Liver (tissue), 9 donors: Measurements from ENCODE around the gene SERPINH1. TPM values are rescaled to one million over a fixed set of nuclear protein-coding genes. Genes with fewer than 3 reads are reported as not detected.

Experiments
- DNase-seq: peaks from one replicate; pipeline ENCODE4 v3.0.0-alpha.2; 2017; ENCODE audit warnings: low spot score
- H3K27ac ChIP-seq, 2 donors: one replicate each; pipeline ENCODE4 v1.7.0; 2013; ENCODE audit warnings: inconsistent platforms in 2 of 2, low read length in 2 of 2, control low read depth in 1 of 2, low read depth in 1 of 2, mild to moderate bottlenecking in 1 of 2
- H3K27me3 ChIP-seq, 4 donors: one replicate each; pipeline versions ENCODE4 v1.6.1 to v1.7.0; 2013; ENCODE audit warnings: low read length in 3 of 4, inconsistent platforms in 1 of 4, mild to moderate bottlenecking in 1 of 4, moderate library complexity in 1 of 4; ENCODE audit not compliant: control insufficient read depth in 4 of 4, insufficient read depth in 4 of 4
- H3K36me3 ChIP-seq, 4 donors: one replicate each; pipeline versions ENCODE4 v1.6.1 to v1.7.0; 2013; ENCODE audit warnings: low read length in 3 of 4, mild to moderate bottlenecking in 3 of 4, low read depth in 1 of 4, moderate library complexity in 1 of 4; ENCODE audit not compliant: control insufficient read depth in 4 of 4, insufficient read depth in 3 of 4
- H3K4me1 ChIP-seq, 4 donors: one replicate each; pipeline versions ENCODE4 v1.6.1 to v1.7.0; 2013; ENCODE audit warnings: low read length in 3 of 4, mild to moderate bottlenecking in 3 of 4, moderate library complexity in 1 of 4; ENCODE audit not compliant: control insufficient read depth in 4 of 4, insufficient read depth in 4 of 4
- H3K4me3 ChIP-seq, 3 donors: one replicate each; pipeline versions ENCODE4 v1.6.1 to v1.7.0; 2013; ENCODE audit warnings: low read length in 3 of 3, control low read depth in 1 of 3, low read depth in 1 of 3, mild to moderate bottlenecking in 1 of 3
- H3K9ac ChIP-seq, 2 donors: one replicate each; pipeline ENCODE4 v1.7.0; 2013; ENCODE audit warnings: low read length in 2 of 2, mild to moderate bottlenecking in 2 of 2, moderate library complexity in 2 of 2, control low read depth in 1 of 2, low read depth in 1 of 2
- H3K9me3 ChIP-seq, 4 donors: one replicate each; pipeline versions ENCODE4 v1.6.1 to v1.7.0; 2013; ENCODE audit warnings: low read length in 3 of 4; ENCODE audit not compliant: control insufficient read depth in 4 of 4
- EGR1 ChIP-seq, 2 donors: IDR thresholded peaks; 2 replicates each; pipeline ENCODE4 v1.6.1; 2016 to 2018; ENCODE audit warnings: antibody characterized with exemption in 2 of 2, low read depth in 2 of 2
- FOXA1 ChIP-seq: IDR thresholded peaks from 2 replicates; pipeline ENCODE4 v1.6.1; 2016; ENCODE audit warnings: antibody characterized with exemption
- GABPA ChIP-seq, 2 donors: IDR thresholded peaks in 1 of 2; conservative IDR thresholded peaks in 1 of 2; 2 replicates each; pipeline ENCODE4 v1.6.1; 2016; ENCODE audit warnings: antibody characterized with exemption in 2 of 2, mild to moderate bottlenecking in 1 of 2, moderate library complexity in 1 of 2
- HNF4A ChIP-seq, 2 donors: conservative IDR thresholded peaks; 2 replicates each; pipeline ENCODE4 v1.6.1; 2016; ENCODE audit warnings: antibody characterized with exemption in 2 of 2, mild to moderate bottlenecking in 2 of 2
- HNF4G ChIP-seq: IDR thresholded peaks from 2 replicates; pipeline ENCODE4 v1.6.1; 2016; ENCODE audit warnings: antibody characterized with exemption
- JUND ChIP-seq, 2 donors: IDR thresholded peaks; 2 replicates each; pipeline ENCODE4 v1.6.1; 2016; ENCODE audit warnings: antibody characterized with exemption in 2 of 2
- NR2F2 ChIP-seq: IDR thresholded peaks from 2 replicates; pipeline ENCODE4 v1.6.1; 2016; ENCODE audit warnings: antibody characterized with exemption
- RAD21 ChIP-seq, 2 donors: IDR thresholded peaks; 2 replicates each; pipeline ENCODE4 v1.6.1; 2016; ENCODE audit warnings: antibody characterized with exemption in 2 of 2, mild to moderate bottlenecking in 2 of 2
- RXRA ChIP-seq, 2 donors: IDR thresholded peaks; 2 replicates each; pipeline ENCODE4 v1.6.1; 2017 to 2018; ENCODE audit warnings: antibody characterized with exemption in 2 of 2, mild to moderate bottlenecking in 1 of 2
- SP1 ChIP-seq: IDR thresholded peaks from 2 replicates; pipeline ENCODE4 v1.6.1; 2018; ENCODE audit warnings: antibody characterized with exemption, mild to moderate bottlenecking
- TAF1 ChIP-seq: conservative IDR thresholded peaks from 2 replicates; pipeline ENCODE4 v1.6.1; 2016; ENCODE audit warnings: antibody characterized with exemption, mild to moderate bottlenecking
- YY1 ChIP-seq: IDR thresholded peaks from 2 replicates; pipeline ENCODE4 v1.6.1; 2016; ENCODE audit warnings: antibody characterized with exemption, mild to moderate bottlenecking
- WGBS: extraction: QIAGEN DNeasy Blood & Tissue Kit; methylation state at CpG from one replicate; pipeline ENCODE4 v1.1.7; 2013; 5-methylcytosine and 5-hydroxymethylcytosine counted together
- polyA plus RNA-seq, 2 donors: library from polyadenylated mRNA; stranded (reverse) in 1 of 2; unstranded in 1 of 2; fragments of 200-250 nt in 1 of 2; fragments of >200 nt in 1 of 2; fragmentation: Nextera tagmentation in 1 of 2; extraction: Ambion mirVana in 1 of 2; gene quantifications; one replicate each; pipeline versions ENCODE4 v1.2.1 to v1.2.3, GENCODE V29; 2013 to 2015
- total RNA-seq, 2 donors: library from RNA; depleted of rRNA; stranded (reverse); fragments of >200 nt; gene quantifications; one replicate each; pipeline ENCODE4 v1.2.3, GENCODE V29; 2014
- TF ChIP-seq, protein P1 (sequence below): IDR thresholded peaks from 2 replicates; pipeline ENCODE4 v1.6.1; 2016; ENCODE audit warnings: antibody characterized with exemption
- TF ChIP-seq, protein P2 (sequence below): IDR thresholded peaks from 2 replicates; pipeline ENCODE4 v1.6.1; 2016; ENCODE audit warnings: antibody characterized with exemption
- donor health status: healthy.
- donor health status: healthy.
- donor health status: healthy.
- donor health status: healthy.
- donor health status: healthy.

SERPINH1 gene
- total and polyA plus RNA-seq, 4 donors: 5.0 to 118 (median 68.7) TPM

DNA sequence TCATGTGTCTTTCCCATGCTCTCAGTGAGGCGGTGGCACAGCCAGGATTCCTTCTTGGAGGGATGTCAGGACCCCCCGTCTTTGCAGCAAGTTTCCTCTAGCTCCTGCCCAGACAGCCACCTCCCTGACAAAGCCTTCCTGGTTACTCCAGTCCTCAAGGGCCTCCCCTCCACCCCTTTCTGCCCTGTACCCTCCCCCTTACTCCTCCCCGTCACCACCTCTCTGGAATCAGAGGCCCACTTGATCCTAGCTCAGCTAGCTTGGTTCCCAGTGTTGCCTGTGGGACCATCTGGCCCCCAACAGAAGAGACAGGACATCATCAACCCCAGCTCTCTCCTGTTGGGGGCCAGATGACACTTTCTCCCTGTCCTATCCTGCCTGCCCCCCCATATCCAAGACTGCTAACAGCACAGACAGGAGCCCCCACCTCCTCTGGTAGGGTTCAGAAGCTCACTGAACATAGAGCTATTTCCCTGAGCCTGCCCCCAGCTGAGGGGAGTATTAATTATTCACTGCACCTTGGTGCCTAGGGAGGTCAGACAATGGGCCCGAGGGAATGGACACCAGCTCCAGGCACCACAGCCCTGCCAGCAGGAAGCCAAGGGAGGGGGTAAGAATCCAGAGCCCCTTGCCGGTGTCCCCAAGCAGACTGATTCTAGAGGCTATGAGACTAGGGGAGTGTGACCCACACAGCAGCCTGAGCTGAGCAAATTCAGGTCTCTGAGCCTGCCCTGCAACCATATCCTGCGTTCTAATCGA is 39.6 kb upstream of the SERPINH1 start:
- WGBS: 90% methylated on average over 7 of the region's 7 CpGs

DNA sequence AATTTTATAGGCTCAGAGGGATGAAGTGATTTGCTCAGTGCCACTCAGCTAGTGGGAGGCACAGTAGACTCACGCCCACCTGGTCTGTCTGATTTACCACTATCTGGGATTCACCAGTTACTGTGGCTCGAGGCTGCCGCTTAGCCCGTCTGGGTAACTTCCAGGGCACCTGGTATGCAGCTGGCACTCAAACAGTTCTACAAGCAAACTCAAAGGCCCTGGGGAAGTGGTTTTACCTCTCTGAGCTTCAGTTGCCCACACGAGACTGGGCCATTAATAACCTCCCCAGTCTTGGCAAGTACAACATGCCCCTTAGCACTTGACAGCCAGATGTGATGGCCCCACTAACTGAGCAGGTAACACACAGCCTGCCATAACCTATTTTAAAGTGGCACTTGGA is 38.9 kb upstream of the SERPINH1 start:
- no peak for TF ChIP-seq EGR1 (IDR thresholded peaks at IDR 0.05; ENCODE audit: low read depth in 2 of 2)
- no peak for TF ChIP-seq NR2F2
- no peak for DNase-seq

More for the DNA sequence above, 39.6 kb upstream of the SERPINH1 start:
- TF ChIP-seq FOXA1 (no peak), GABPA (IDR thresholded peaks at IDR 0.05 in 1 of 2, conservative IDR thresholded peaks at IDR 0.05 in 1 of 2) (no peak), JUND (IDR thresholded peaks at IDR 0.05) (no peak), RXRA (IDR thresholded peaks at IDR 0.05) (no peak), HNF4G (no peak), EGR1 (IDR thresholded peaks at IDR 0.05; ENCODE audit: low read depth in 2 of 2) (no peak), HNF4A (conservative IDR thresholded peaks at IDR 0.05) (no peak), SP1 (no peak), TAF1 (no peak), NR2F2 (no peak), YY1 (no peak), RAD21 (IDR thresholded peaks at IDR 0.05) (no peak)
- TF ChIP-seq, protein P1, sequence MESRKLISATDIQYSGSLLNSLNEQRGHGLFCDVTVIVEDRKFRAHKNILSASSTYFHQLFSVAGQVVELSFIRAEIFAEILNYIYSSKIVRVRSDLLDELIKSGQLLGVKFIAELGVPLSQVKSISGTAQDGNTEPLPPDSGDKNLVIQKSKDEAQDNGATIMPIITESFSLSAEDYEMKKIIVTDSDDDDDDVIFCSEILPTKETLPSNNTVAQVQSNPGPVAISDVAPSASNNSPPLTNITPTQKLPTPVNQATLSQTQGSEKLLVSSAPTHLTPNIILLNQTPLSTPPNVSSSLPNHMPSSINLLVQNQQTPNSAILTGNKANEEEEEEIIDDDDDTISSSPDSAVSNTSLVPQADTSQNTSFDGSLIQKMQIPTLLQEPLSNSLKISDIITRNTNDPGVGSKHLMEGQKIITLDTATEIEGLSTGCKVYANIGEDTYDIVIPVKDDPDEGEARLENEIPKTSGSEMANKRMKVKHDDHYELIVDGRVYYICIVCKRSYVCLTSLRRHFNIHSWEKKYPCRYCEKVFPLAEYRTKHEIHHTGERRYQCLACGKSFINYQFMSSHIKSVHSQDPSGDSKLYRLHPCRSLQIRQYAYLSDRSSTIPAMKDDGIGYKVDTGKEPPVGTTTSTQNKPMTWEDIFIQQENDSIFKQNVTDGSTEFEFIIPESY: no peak
- TF ChIP-seq, protein P2, sequence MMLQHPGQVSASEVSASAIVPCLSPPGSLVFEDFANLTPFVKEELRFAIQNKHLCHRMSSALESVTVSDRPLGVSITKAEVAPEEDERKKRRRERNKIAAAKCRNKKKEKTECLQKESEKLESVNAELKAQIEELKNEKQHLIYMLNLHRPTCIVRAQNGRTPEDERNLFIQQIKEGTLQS: no peak
- Histone ChIP-seq H3K27me3 (no peaks in the 10 kb centered on the region), H3K4me1 (peaks cover 10 to 40% (median 22%) of the 10 kb centered on the region in 4 donors), H3K9me3 (no peaks in the 10 kb centered on the region), H3K4me3 (no peak overlapping the region), H3K9ac (no peak overlapping the region), H3K27ac (no peak overlapping the region), H3K36me3 (no peaks in the 10 kb centered on the region)
- no peak for DNase-seq

DNA sequence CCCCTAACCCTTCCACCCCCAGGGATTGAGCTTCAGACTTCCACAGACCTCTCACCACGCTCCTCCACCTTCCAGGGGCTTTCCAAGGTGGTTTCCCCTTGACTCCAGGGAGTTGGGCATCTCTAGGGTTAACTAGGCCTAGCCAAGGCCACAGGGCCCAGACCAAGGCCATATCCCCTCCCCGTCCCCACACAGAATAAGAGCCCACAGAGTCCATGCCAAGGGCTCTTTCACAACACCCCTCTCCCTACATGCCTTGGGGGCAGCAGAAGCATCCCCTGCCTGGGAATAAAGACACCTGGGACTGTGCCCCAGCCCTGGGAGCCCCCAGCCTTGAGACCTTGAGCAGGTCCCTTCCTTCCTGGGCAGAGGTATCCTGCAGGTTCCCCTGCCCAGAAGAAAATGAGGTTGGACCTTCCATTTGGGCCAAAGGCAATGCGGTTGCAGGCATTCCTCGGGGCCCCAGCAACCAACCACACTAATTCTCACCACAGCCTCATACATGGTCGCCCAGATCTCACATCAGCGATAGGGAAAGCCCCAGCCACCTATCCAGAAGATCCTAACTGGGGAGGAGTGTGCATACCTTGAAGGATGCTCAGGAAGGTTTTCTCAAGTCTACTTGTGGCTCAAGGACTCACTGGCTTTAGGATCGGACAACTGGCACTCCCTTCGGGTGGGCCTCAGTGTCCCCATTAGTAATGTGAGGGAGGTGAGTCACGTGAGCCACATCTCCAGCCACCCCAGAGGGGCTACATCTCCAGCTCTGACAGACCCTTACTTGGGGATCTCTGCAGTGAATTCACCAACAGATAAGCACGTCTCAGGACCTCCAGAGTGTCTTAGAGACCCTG is 38.0 kb upstream of the SERPINH1 start:
- TF ChIP-seq, protein P2: no peak
- TF ChIP-seq RXRA (IDR thresholded peaks at IDR 0.05) (no peak), SP1 (no peak)
- H3K9ac ChIP-seq: no peak overlapping the region

More for the DNA sequence above, 38.9 kb upstream of the SERPINH1 start:
- no peak overlapping the region for H3K4me3 ChIP-seq
- H3K27ac ChIP-seq: no peak overlapping the region
- H3K4me1 ChIP-seq: peaks cover 10 to 40% (median 22%) of the 10 kb centered on the region in 4 donors
- 82% methylated on average over 5 of the region's 5 CpGs for WGBS
- no peaks in the 10 kb centered on the region for H3K27me3 ChIP-seq
- no peaks in the 10 kb centered on the region for H3K9me3 ChIP-seq
- H3K36me3 ChIP-seq: no peaks in the 10 kb centered on the region
- H3K9ac ChIP-seq: no peak overlapping the region

More for the DNA sequence above, 38.0 kb upstream of the SERPINH1 start:
- WGBS: 79% methylated on average over 10 of the region's 10 CpGs
- Histone ChIP-seq H3K27ac (no peak overlapping the region), H3K4me3 (no peak overlapping the region), H3K9me3 (no peaks in the 10 kb centered on the region), H3K36me3 (no peaks in the 10 kb centered on the region), H3K27me3 (no peaks in the 10 kb centered on the region), H3K4me1 (peaks cover 10 to 40% (median 22%) of the 10 kb centered on the region in 4 donors)
- no peak for DNase-seq
